Endothelial cell of umbilical vein (primary cell): ENCODE data around the gene ZNF616.

Experiments used
- EZH2 ChIP-seq: IDR thresholded peaks from 2 replicates; pipeline ENCODE4 v1.6.1; 2012; ENCODE audit warnings: borderline replicate concordance, low read depth, mild to moderate bottlenecking, moderate library complexity, low read length, inconsistent platforms; ENCODE audit not compliant: severe bottlenecking
- MAX ChIP-seq: IDR thresholded peaks from 2 replicates; pipeline ENCODE4 v1.6.1; 2011; ENCODE audit not compliant: insufficient read depth, insufficient read length
- MYC ChIP-seq: IDR thresholded peaks from one replicate; pipeline ENCODE4 v1.6.1; 2011; ENCODE audit warnings: mild to moderate bottlenecking, low read depth, low read length
- POLR2A ChIP-seq: IDR thresholded peaks from 2 replicates; pipeline ENCODE4 v1.6.1; 2012; ENCODE audit warnings: low read depth, mild to moderate bottlenecking, control low read depth, low read length
- POLR2AphosphoS5 ChIP-seq: IDR thresholded peaks from 2 replicates; pipeline ENCODE4 v1.6.1; 2012; ENCODE audit warnings: low read depth, mild to moderate bottlenecking, control low read depth, low read length, moderate library complexity; ENCODE audit not compliant: insufficient read depth
- TF ChIP-seq, protein P1 (sequence below), 2 donors: IDR thresholded peaks; 1 replicate in 1 of 2; 2 replicates in 1 of 2; pipeline ENCODE4 v1.5.1; 2011; ENCODE audit warnings: low read length in 2 of 2, mild to moderate bottlenecking in 2 of 2, moderate library complexity in 2 of 2, control low read depth in 1 of 2, inconsistent platforms in 1 of 2, low read depth in 1 of 2; ENCODE audit not compliant: insufficient read depth in 1 of 2; ENCODE audit errors: extremely low read depth in 1 of 2

DNA sequence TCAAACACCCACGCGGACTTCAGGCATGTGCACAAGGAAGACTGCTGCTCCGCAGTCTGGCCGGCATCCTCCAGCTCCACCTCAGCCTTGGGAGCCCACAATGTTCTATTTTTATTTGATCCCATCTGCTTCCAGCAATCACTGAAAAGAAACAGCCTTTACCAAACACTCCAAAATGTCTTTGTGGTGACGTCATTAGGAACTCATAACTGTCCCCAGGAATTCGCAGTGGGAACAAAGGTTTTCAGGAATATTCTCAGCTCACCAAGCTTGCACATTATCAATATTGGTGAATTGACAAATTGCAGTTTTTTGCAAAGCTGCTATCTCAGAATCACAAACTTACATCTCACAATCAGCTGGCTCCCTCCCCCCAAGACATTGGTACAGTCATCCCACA is 29.0 kb downstream of the ZNF616 start:
- TF ChIP-seq POLR2A: no peak
- TF ChIP-seq, protein P1, sequence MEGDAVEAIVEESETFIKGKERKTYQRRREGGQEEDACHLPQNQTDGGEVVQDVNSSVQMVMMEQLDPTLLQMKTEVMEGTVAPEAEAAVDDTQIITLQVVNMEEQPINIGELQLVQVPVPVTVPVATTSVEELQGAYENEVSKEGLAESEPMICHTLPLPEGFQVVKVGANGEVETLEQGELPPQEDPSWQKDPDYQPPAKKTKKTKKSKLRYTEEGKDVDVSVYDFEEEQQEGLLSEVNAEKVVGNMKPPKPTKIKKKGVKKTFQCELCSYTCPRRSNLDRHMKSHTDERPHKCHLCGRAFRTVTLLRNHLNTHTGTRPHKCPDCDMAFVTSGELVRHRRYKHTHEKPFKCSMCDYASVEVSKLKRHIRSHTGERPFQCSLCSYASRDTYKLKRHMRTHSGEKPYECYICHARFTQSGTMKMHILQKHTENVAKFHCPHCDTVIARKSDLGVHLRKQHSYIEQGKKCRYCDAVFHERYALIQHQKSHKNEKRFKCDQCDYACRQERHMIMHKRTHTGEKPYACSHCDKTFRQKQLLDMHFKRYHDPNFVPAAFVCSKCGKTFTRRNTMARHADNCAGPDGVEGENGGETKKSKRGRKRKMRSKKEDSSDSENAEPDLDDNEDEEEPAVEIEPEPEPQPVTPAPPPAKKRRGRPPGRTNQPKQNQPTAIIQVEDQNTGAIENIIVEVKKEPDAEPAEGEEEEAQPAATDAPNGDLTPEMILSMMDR (IDR thresholded peaks at IDR 0.05; ENCODE audit: extremely low read depth in 1 of 2, insufficient read depth in 1 of 2, low read depth in 1 of 2, low read length in 2 of 2): no peak
- no peak for TF ChIP-seq POLR2AphosphoS5
- no peak for TF ChIP-seq EZH2
- TF ChIP-seq MAX: no peak
- TF ChIP-seq MYC: no peak
